ENCODE measurements around the gene LRP5.

The LRP5 gene

DNA sequence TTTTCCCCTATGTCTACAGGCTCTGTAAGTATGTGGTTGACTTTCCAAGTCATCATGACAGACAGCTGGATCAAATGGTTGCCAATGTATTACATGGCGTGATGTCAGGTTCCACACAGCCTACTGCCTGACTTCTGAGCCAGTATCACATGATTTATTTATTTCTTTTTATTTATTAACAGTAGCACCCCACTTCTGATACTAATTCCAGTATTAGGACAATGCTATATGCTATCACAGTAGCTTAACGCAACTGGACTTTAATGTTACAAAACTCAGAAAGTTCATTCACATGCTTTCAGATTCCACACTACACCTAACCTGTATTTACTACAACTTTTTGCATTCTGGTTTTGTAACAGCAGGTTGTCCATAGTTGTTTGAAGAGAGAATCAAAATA, 22.9 kb upstream of the LRP5 start:
- H3K27ac ChIP-seq: no peak overlapping the region
- TF ChIP-seq, protein P1, sequence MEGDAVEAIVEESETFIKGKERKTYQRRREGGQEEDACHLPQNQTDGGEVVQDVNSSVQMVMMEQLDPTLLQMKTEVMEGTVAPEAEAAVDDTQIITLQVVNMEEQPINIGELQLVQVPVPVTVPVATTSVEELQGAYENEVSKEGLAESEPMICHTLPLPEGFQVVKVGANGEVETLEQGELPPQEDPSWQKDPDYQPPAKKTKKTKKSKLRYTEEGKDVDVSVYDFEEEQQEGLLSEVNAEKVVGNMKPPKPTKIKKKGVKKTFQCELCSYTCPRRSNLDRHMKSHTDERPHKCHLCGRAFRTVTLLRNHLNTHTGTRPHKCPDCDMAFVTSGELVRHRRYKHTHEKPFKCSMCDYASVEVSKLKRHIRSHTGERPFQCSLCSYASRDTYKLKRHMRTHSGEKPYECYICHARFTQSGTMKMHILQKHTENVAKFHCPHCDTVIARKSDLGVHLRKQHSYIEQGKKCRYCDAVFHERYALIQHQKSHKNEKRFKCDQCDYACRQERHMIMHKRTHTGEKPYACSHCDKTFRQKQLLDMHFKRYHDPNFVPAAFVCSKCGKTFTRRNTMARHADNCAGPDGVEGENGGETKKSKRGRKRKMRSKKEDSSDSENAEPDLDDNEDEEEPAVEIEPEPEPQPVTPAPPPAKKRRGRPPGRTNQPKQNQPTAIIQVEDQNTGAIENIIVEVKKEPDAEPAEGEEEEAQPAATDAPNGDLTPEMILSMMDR (conservative IDR thresholded peaks at IDR 0.05): no peak

- no peak overlapping the region for H3K27ac ChIP-seq
- TF ChIP-seq, protein P1 (conservative IDR thresholded peaks at IDR 0.05): no peak
These were observed 18.7 kb upstream of the LRP5 start for GRCh38 chr11:68293708-68294107.

GRCh38 chr11:68295271-68295670, 17.1 kb upstream of the LRP5 start:
- TF ChIP-seq, protein P1 (conservative IDR thresholded peaks at IDR 0.05): no peak
- no peak overlapping the region for H3K27ac ChIP-seq

DNA sequence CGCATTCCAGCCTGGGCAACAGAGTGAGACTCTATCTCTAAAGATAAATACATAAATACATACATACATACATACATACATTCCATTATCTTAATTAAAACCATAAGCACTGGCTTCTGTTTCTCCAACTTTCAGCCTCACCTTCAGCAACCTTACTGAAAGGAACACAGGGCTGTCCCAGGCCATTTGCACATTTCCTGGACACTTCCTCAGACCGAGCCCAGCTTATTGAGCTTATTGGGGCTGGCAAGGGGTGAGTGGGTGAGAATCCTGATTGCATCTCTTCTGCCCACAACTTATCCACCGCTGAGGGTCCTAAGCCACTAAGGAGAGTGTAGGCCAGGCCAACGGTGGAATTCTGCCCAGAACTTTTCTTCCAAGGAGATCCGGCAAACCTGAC, 16.5 kb upstream of the LRP5 start:
- TF ChIP-seq, protein P1 (conservative IDR thresholded peaks at IDR 0.05): no peak
- H3K27ac ChIP-seq: no peak overlapping the region

- H3K27ac ChIP-seq: no peak overlapping the region; the same call in 1 of the 2 replicates
- TF ChIP-seq, protein P1 (conservative IDR thresholded peaks at IDR 0.05): no peak
These were observed 15.9 kb upstream of the LRP5 start for GRCh38 chr11:68296344-68297051.

- no peak overlapping the region; the same call in 1 of the 2 replicates for H3K27ac ChIP-seq
- TF ChIP-seq, protein P1 (conservative IDR thresholded peaks at IDR 0.05): no peak
These were observed 15.4 kb upstream of the LRP5 start for GRCh38 chr11:68297052-68297378.

DNA sequence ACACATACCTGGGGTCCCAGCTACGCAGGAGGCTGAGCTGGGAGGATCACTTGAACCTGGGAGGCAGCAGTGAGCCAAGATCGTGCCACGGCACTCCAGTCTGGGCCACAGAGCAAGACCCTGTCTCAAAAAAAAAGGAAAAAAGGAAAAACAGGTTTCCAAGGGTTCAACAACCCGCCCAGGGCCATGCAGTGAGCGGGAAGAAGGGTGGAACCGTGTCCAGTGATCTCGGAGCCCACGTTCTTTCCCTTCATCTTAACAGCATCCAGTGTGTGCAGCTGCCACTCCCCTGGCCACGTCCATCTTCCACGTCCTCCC, 14.9 kb upstream of the LRP5 start:
- H3K27ac ChIP-seq: peak overlapping the region; percentile 56; the same call in 1 of the 2 replicates
- TF ChIP-seq, protein P1 (conservative IDR thresholded peaks at IDR 0.05): no peak

Measured in VCaP (cell line).